Gastrocnemius medialis (tissue), 4 donors: ENCODE data around the gene LRRC8C. TPM values are rescaled to one million over a fixed set of nuclear protein-coding genes. Genes with fewer than 3 reads are reported as not detected.
A peak's percentile ranks its signal among the peaks of the same experiment; 100 is the strongest.

Source experiments
- ATAC-seq, 2 donors: fragments of 150-250 bp; one replicate each; pipeline ENCODE4 v1.9.1; 2016
- DNase-seq, 2 donors: peaks; one replicate each; pipeline ENCODE4 v3.0.0-alpha.2; 2019
- H3K27ac ChIP-seq, 4 donors: fragments of 200-600 bp; sonication (generic); 1 replicate in 1 of 4; 2 replicates in 3 of 4; pipeline ENCODE4 v1.5.1; 2016 to 2018; ENCODE audit warnings: mild to moderate bottlenecking in 2 of 4, moderate library complexity in 1 of 4
- H3K27me3 ChIP-seq, 3 donors: fragments of 200-600 bp; sonication (generic) in 2 of 3; 1 replicate in 1 of 3; 2 replicates in 2 of 3; pipeline versions ENCODE4 v1.5.1 to v1.6.0; 2016 to 2019; ENCODE audit warnings: mild to moderate bottlenecking in 1 of 3, moderate library complexity in 1 of 3
- H3K36me3 ChIP-seq, 2 donors: fragments of 200-600 bp; sonication (generic) in 1 of 2; one replicate each; pipeline ENCODE4 v1.5.1; 2017 to 2018
- H3K4me1 ChIP-seq, 2 donors: fragments of 200-600 bp; sonication (generic) in 1 of 2; one replicate each; pipeline ENCODE4 v1.5.1; 2016 to 2017; ENCODE audit warnings: mild to moderate bottlenecking in 2 of 2
- H3K4me3 ChIP-seq, 4 donors: fragments of 200-600 bp; sonication (generic) in 3 of 4; 1 replicate in 1 of 4; 2 replicates in 3 of 4; pipeline ENCODE4 v1.5.1; 2016 to 2019; ENCODE audit warnings: mild to moderate bottlenecking in 2 of 4
- H3K9me3 ChIP-seq, 3 donors: fragments of 200-600 bp; sonication (generic) in 2 of 3; 1 replicate in 1 of 3; 2 replicates in 2 of 3; pipeline ENCODE4 v1.5.1; 2016 to 2019
- CTCF ChIP-seq, 5 experiments: fragments of 450-650 bp in 3 of 5; fragments of 200-600 bp in 2 of 5; sonication (generic) in 2 of 5; IDR thresholded peaks in 4 of 5; conservative IDR thresholded peaks in 1 of 5; 1 replicate in 4 of 5; 2 replicates in 1 of 5; pipeline ENCODE4 v1.5.1; 2016 to 2019; ENCODE audit warnings: antibody characterized with exemption in 5 of 5, mild to moderate bottlenecking in 3 of 5, moderate library complexity in 3 of 5
- POLR2A ChIP-seq, 2 donors: fragments of 450-650 bp; IDR thresholded peaks; one replicate each; pipeline ENCODE4 v1.6.1; 2017; ENCODE audit warnings: antibody characterized with exemption in 2 of 2, mild to moderate bottlenecking in 2 of 2, moderate library complexity in 2 of 2
- in situ Hi-C, 4 donors: fragments of 200-750 bp; cut with MboI; loops; one replicate each; pipeline versions ENCODE4 v1.15.0 to v1.8.0; 2017; ENCODE audit warnings: low sequenced_read_pairs in 4 of 4
- intact Hi-C: fragments of 100-400 bp; cut with DNase I; formaldehyde crosslinking; loops from one replicate; pipeline ENCODE4 v1.15.1; 2023; ENCODE audit warnings: low total_unique reads
- total RNA-seq, 4 donors: library from RNA; depleted of rRNA; stranded (reverse); fragments of >200 nt; gene quantifications; one replicate each; pipeline versions ENCODE4 v1.1.0 to v1.2.3, GENCODE V29; 2016

The LRRC8C gene
- total RNA-seq, 4 donors from 2014 or later = 2.9 to 5.8 (median 4.1) TPM

- in situ Hi-C loops = no loop called here
- Histone ChIP-seq H3K4me3 (no peak overlapping the region), H3K27ac (peak overlapping the region in 1 of 4 donors; percentile 55), H3K9me3 (no peaks in the 10 kb centered on the region), H3K27me3 (no peaks in the 10 kb centered on the region), H3K36me3 (no peaks in the 10 kb centered on the region), H3K4me1 (peaks cover 0 to 40% of the 10 kb centered on the region in 2 donors)
- DNase-seq = no peak
- TF ChIP-seq CTCF (IDR thresholded peaks at IDR 0.05 in 4 of 5, conservative IDR thresholded peaks at IDR 0.05 in 1 of 5) = no peak
- no peak for TF ChIP-seq POLR2A (IDR thresholded peaks at IDR 0.05)
- no peak for ATAC-seq
- intact Hi-C loops = no loop called here
These were observed 90.2 kb downstream of the LRRC8C start for GRCh38 chr1:89723144-89723543.

GRCh38 chr1:89723863-89724262, 90.9 kb downstream of the LRRC8C start:
- Histone ChIP-seq H3K27ac (peak overlapping the region; percentile 4 to 60 (median 49)), H3K4me3 (no peak overlapping the region), H3K9me3 (no peaks in the 10 kb centered on the region), H3K27me3 (no peaks in the 10 kb centered on the region), H3K4me1 (peaks cover 0 to 40% of the 10 kb centered on the region in 2 donors), H3K36me3 (no peaks in the 10 kb centered on the region)
- DNase-seq (peak; percentile 13 to 43), ATAC-seq (peak in 1 of 2 donors; percentile 60)
- TF ChIP-seq POLR2A (IDR thresholded peaks at IDR 0.05) (no peak), CTCF (IDR thresholded peaks at IDR 0.05 in 4 of 5, conservative IDR thresholded peaks at IDR 0.05 in 1 of 5) (no peak)
- in situ Hi-C loops (no loop called here), intact Hi-C loops (no loop called here)

- Histone ChIP-seq H3K4me3 (no peak overlapping the region), H3K4me1 (peaks cover 0 to 43% of the 10 kb centered on the region in 2 donors), H3K36me3 (no peaks in the 10 kb centered on the region), H3K9me3 (no peaks in the 10 kb centered on the region), H3K27ac (peak overlapping the region; percentile 7 to 60 (median 49)), H3K27me3 (no peaks in the 10 kb centered on the region)
- TF ChIP-seq CTCF (IDR thresholded peaks at IDR 0.05 in 4 of 5, conservative IDR thresholded peaks at IDR 0.05 in 1 of 5) (no peak), POLR2A (IDR thresholded peaks at IDR 0.05) (no peak)
- peak in 1 of 2 donors; percentile 48 for ATAC-seq
- no peak for DNase-seq
- in situ Hi-C loops = no loop called here
- intact Hi-C loops = no loop called here
These were observed 91.6 kb downstream of the LRRC8C start for GRCh38 chr1:89724369-89725010.

- intact Hi-C loops (no loop called here), in situ Hi-C loops (no loop called here)
- TF ChIP-seq POLR2A (IDR thresholded peaks at IDR 0.05) = no peak
- no peak for TF ChIP-seq CTCF (IDR thresholded peaks at IDR 0.05 in 4 of 5, conservative IDR thresholded peaks at IDR 0.05 in 1 of 5)
- Histone ChIP-seq H3K27me3 (no peaks in the 10 kb centered on the region), H3K4me3 (no peak overlapping the region), H3K27ac (peak overlapping the region; percentile 7 to 60 (median 49)), H3K9me3 (no peaks in the 10 kb centered on the region), H3K4me1 (peaks cover 0 to 38% of the 10 kb centered on the region in 2 donors), H3K36me3 (no peaks in the 10 kb centered on the region)
- no peak for DNase-seq
- ATAC-seq = no peak
These were observed 92.1 kb downstream of the LRRC8C start for GRCh38 chr1:89725011-89725370.

- H3K36me3 ChIP-seq = no peaks in the 10 kb centered on the region
- DNase-seq (no peak), ATAC-seq (no peak)
- H3K9me3 ChIP-seq = no peaks in the 10 kb centered on the region
- peaks cover 0 to 31% of the 10 kb centered on the region in 2 donors for H3K4me1 ChIP-seq
- intact Hi-C loops (no loop called here), in situ Hi-C loops (no loop called here)
- no peak overlapping the region for H3K4me3 ChIP-seq
- no peaks in the 10 kb centered on the region for H3K27me3 ChIP-seq
- TF ChIP-seq POLR2A (IDR thresholded peaks at IDR 0.05) (no peak), CTCF (IDR thresholded peaks at IDR 0.05 in 4 of 5, conservative IDR thresholded peaks at IDR 0.05 in 1 of 5) (no peak)
- H3K27ac ChIP-seq = peak overlapping the region; percentile 9 to 60 (median 49)
These were observed 92.7 kb downstream of the LRRC8C start for GRCh38 chr1:89725631-89726030.
